ENCODE measurements around the gene NADK2.

The NADK2 gene

DNA sequence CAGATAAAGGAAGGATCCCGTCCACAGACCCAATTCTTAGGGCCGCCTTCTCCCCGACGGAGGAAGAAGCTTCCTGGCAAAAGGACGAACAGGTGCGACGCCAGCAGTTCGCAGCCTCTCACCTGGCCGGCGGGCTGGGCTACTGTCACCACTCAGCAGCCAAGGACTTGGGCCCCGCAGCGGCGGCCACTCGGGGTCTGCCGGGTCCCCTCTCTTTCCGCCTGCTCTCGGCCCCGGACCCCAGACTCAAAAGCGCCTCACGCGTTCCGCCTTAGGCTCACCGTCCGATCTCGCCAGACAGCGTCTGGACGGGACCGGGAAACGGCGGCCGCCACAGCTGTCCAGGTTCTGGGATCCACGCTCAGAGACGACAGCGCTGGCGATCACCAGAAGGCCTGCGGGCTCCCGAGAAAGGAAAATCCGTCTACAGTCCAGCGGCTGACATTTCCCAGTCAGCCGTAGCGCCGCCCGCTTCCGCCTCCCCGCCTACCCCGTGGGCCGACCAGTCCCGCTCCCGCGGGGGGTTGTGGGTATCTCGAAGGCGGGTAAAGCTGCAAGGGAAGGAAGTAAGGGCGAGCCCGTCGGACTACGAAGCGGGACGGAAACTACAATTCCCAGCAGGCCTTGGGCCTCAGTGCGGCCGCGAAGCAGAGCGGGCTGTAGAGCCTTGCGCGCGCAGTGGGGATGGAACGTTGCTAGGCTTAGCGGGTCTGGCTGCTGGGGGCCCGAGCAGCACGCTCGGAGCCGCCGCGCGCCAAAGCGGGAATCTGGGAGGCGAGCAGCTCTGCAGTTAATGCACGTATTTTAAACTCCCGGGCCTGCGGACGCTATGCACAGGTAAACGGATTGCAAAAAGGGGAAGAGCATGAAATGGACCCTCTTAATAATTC is 90.0 kb downstream of the NADK2 start, which contains the start of the genes LMBRD2 and SKP2:
Gene LMBRD2, minus strand, starts transcription at position 454 of the 890 bp plus-strand sequence. CDS start 8,538 bp downstream, outside the sequence.
Gene SKP2, plus strand, starts transcription at position 678 of the 890 bp plus-strand sequence. Its CDS starts 152 bp downstream, at position 830.
- ChIA-PET CTCF (interaction anchor here (1.0 to 1.4 kb wide), 5 partner anchors 12 to 93 kb away, joined by 3 to 5 read pairs (median 3); partner anchors contain the start of gene NADK2), POLR2A (no interaction called here)
- no peaks in the 10 kb centered on the region for H3K9me3 ChIP-seq (ENCODE audit: control extremely low read depth in 1 of 5, control insufficient read depth in 4 of 5, insufficient read depth in 2 of 5, low read depth in 1 of 5, low read length in 4 of 5)
- H3K4me3 ChIP-seq (ENCODE audit: control insufficient read depth in 1 of 7, extremely low read depth in 1 of 7, insufficient read depth in 4 of 7, low read depth in 2 of 7, low read length in 6 of 7): peak within 1 kb of the TSS; percentile 91 to 99 (median 96)
- peak; percentile 97 to 99 (median 99) for DNase-seq
- no peaks in the 10 kb centered on the region for H3K27me3 ChIP-seq (replicated peaks in 2 of 5; ENCODE audit: control insufficient read depth in 4 of 5, insufficient read depth in 5 of 5, low read length in 4 of 5)
- H3K4me1 ChIP-seq (ENCODE audit: control extremely low read depth in 1 of 4, control insufficient read depth in 4 of 4, insufficient read depth in 4 of 4, low read length in 3 of 4): peaks cover 14 to 32% (median 26%) of the 10 kb centered on the region in 4 experiments
- H3K36me3 ChIP-seq (ENCODE audit: control insufficient read depth in 4 of 4, insufficient read depth in 4 of 4, low read length in 3 of 4): peaks cover 7 to 33% (median 13%) of the 10 kb centered on the region in 4 experiments
- WGBS (ENCODE audit: insufficient coverage): 0% methylated on average over 70 of the region's 81 CpGs
- peak within 1 kb of the TSS; percentile 62 to 87 for H3K27ac ChIP-seq (ENCODE audit: insufficient read depth in 1 of 2, low read depth in 1 of 2, low read length in 2 of 2, poor library complexity in 1 of 2, severe bottlenecking in 2 of 2)

DNA sequence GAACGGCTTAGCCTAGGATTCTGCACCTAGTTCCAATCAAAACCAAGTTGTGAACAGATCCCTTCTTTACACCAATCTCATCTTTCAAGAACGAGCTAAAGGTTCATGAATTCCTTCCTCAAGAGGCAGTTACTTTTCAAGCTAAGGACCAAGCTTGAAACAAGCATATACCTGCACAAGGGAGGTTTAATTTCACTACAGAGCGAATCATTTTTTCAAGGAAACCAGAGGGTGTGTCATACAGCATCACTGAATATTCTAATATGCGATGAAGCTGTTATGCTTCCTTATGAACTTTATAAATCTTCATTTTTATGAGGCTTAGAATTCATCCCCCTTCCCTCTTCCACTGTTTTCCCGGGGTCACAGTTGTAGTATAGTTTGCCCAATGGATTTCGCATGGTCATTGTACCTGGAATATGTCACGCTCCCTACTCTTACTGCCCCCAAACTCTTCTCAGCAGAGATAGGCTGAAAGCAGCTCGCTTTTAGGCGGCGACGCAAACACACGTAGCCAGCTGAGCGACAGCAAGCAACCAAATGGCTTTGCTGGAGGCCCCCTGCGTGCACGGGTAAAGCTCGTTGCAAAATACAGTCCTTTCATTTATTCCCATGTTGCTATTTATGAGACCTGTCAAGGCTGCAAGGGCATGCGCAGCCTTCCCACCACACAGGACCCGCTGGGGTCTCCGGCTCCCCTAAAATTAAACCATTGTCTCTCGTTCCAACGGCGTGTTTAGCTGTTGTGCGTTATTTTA is 90.9 kb downstream of the NADK2 start:
- no peaks in the 10 kb centered on the region for H3K9me3 ChIP-seq (ENCODE audit: control extremely low read depth in 1 of 5, control insufficient read depth in 4 of 5, insufficient read depth in 2 of 5, low read depth in 1 of 5, low read length in 4 of 5)
- peak overlapping the region; percentile 91 to 99 (median 96) for H3K4me3 ChIP-seq (ENCODE audit: control insufficient read depth in 1 of 7, extremely low read depth in 1 of 7, insufficient read depth in 4 of 7, low read depth in 2 of 7, low read length in 6 of 7)
- peak overlapping the region; percentile 62 to 87 for H3K27ac ChIP-seq (ENCODE audit: insufficient read depth in 1 of 2, low read depth in 1 of 2, low read length in 2 of 2, poor library complexity in 1 of 2, severe bottlenecking in 2 of 2)
- H3K27me3 ChIP-seq (replicated peaks in 2 of 5; ENCODE audit: control insufficient read depth in 4 of 5, insufficient read depth in 5 of 5, low read length in 4 of 5): no peaks in the 10 kb centered on the region
- POLR2A ChIA-PET: no interaction called here
- WGBS (ENCODE audit: insufficient coverage): 0% methylated on average over 15 of the region's 23 CpGs
- H3K36me3 ChIP-seq (ENCODE audit: control insufficient read depth in 4 of 4, insufficient read depth in 4 of 4, low read length in 3 of 4): peaks cover 7 to 25% (median 8%) of the 10 kb centered on the region in 4 experiments
- peaks cover 14 to 32% (median 26%) of the 10 kb centered on the region in 4 experiments for H3K4me1 ChIP-seq (ENCODE audit: control extremely low read depth in 1 of 4, control insufficient read depth in 4 of 4, insufficient read depth in 4 of 4, low read length in 3 of 4)
- peak; percentile 59 to 86 (median 80) for DNase-seq
- CTCF ChIA-PET: interaction anchor here (1.1 to 1.4 kb wide), 4 partner anchors 32 to 94 kb away, joined by 3 to 5 read pairs (median 4); partner anchors contain the start of gene NADK2

DNA sequence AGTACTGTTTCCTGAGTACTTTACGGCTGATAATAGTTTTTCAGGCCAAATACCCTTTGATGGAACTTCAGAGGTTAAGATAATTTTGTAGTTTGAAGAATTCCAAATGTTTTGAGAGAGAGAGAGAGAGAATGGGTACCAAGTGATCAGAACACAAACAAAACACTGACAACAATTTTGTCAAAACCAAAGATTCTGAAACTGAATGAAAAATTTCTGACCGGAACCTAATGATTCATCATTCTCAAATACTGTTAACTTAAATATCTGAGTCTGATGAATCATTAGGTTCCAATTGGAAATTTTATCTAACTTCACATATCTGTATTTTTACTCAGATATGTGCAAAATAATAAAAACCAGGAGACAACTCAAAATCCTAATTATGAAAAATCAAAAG is 94.0 kb downstream of the NADK2 start:
- CTCF ChIA-PET: no interaction called here
- Histone ChIP-seq H3K27ac (ENCODE audit: insufficient read depth in 1 of 2, low read depth in 1 of 2, low read length in 2 of 2, poor library complexity in 1 of 2, severe bottlenecking in 2 of 2) (no peak overlapping the region), H3K4me1 (ENCODE audit: control extremely low read depth in 1 of 4, control insufficient read depth in 4 of 4, insufficient read depth in 4 of 4, low read length in 3 of 4) (peaks cover 9 to 19% (median 16%) of the 10 kb centered on the region in 4 experiments), H3K27me3 (replicated peaks in 2 of 5; ENCODE audit: control insufficient read depth in 4 of 5, insufficient read depth in 5 of 5, low read length in 4 of 5) (no peaks in the 10 kb centered on the region), H3K36me3 (ENCODE audit: control insufficient read depth in 4 of 4, insufficient read depth in 4 of 4, low read length in 3 of 4) (peaks cover 0 to 4% (median 2%) of the 10 kb centered on the region in 4 experiments), H3K4me3 (ENCODE audit: control insufficient read depth in 1 of 7, extremely low read depth in 1 of 7, insufficient read depth in 4 of 7, low read depth in 2 of 7, low read length in 6 of 7) (no peak overlapping the region), H3K9me3 (ENCODE audit: control extremely low read depth in 1 of 5, control insufficient read depth in 4 of 5, insufficient read depth in 2 of 5, low read depth in 1 of 5, low read length in 4 of 5) (no peaks in the 10 kb centered on the region)
- WGBS (ENCODE audit: insufficient coverage): no CpG with 5 or more reads among the region's 2 CpGs
- DNase-seq: no peak
- POLR2A ChIA-PET: no interaction called here

DNA sequence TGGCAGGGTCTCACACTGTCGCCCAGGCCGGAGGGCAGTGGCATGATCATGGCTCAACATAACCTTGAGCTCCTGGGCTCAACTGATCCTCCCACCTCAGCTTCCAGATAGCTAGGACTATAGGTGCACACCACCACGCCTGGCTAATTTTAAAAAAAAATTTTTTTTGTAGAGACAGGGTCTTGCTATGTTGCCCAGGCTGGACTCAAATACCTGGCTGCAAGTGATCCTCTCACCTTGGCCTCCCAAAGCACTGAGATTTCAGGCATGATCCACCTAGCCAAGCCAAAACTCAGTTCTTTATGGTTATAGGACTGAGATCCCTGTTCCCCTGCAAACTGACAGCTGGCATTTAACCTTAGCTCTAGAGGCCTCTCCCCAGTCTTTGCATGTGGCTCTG is 95.3 kb downstream of the NADK2 start:
- CTCF ChIA-PET: interaction anchor here (1.0 kb wide), 1 partner anchor 55 kb away, joined by 3 read pairs; no protein-coding TSS in a partner anchor
- 100% methylated on average over 2 of the region's 3 CpGs for WGBS (ENCODE audit: insufficient coverage)
- Histone ChIP-seq H3K9me3 (ENCODE audit: control extremely low read depth in 1 of 5, control insufficient read depth in 4 of 5, insufficient read depth in 2 of 5, low read depth in 1 of 5, low read length in 4 of 5) (no peaks in the 10 kb centered on the region), H3K36me3 (ENCODE audit: control insufficient read depth in 4 of 4, insufficient read depth in 4 of 4, low read length in 3 of 4) (peaks cover 0 to 10% (median 3%) of the 10 kb centered on the region in 4 experiments), H3K4me1 (ENCODE audit: control extremely low read depth in 1 of 4, control insufficient read depth in 4 of 4, insufficient read depth in 4 of 4, low read length in 3 of 4) (peaks cover 7 to 14% (median 12%) of the 10 kb centered on the region in 4 experiments), H3K27me3 (replicated peaks in 2 of 5; ENCODE audit: control insufficient read depth in 4 of 5, insufficient read depth in 5 of 5, low read length in 4 of 5) (no peaks in the 10 kb centered on the region), H3K4me3 (ENCODE audit: control insufficient read depth in 1 of 7, extremely low read depth in 1 of 7, insufficient read depth in 4 of 7, low read depth in 2 of 7, low read length in 6 of 7) (no peak overlapping the region), H3K27ac (ENCODE audit: insufficient read depth in 1 of 2, low read depth in 1 of 2, low read length in 2 of 2, poor library complexity in 1 of 2, severe bottlenecking in 2 of 2) (no peak overlapping the region)
- no peak for DNase-seq
- POLR2A ChIA-PET: no interaction called here

DNA sequence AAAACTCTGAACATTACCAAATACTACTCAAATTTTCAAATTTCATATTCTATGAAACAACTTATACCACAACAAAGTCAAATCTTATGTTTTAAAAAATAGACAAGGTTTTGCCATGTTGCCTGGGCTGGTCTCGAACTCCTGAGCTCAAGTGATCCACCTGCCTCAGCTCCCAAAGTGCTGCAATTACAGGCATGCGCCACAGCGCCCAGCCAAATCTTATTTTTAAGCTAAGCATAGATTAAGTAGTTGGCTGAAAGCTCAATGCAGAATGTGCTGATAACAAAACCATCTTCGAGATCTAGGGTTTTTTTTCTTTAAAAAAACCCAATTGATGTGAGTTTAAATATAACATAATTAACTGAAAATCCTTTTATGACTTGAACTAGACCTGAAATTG is 96.4 kb downstream of the NADK2 start:
- no peak overlapping the region for H3K27ac ChIP-seq (ENCODE audit: insufficient read depth in 1 of 2, low read depth in 1 of 2, low read length in 2 of 2, poor library complexity in 1 of 2, severe bottlenecking in 2 of 2)
- DNase-seq: peak in 1 of 3 donors; percentile 14
- WGBS (ENCODE audit: insufficient coverage): 100% methylated on average over 1 of the region's 4 CpGs
- POLR2A ChIA-PET: no interaction called here
- CTCF ChIA-PET: no interaction called here
- H3K9me3 ChIP-seq (ENCODE audit: control extremely low read depth in 1 of 5, control insufficient read depth in 4 of 5, insufficient read depth in 2 of 5, low read depth in 1 of 5, low read length in 4 of 5): peaks cover 0 to 2% (median under 1%) of the 10 kb centered on the region in 5 experiments
- no peaks in the 10 kb centered on the region for H3K27me3 ChIP-seq (replicated peaks in 2 of 5; ENCODE audit: control insufficient read depth in 4 of 5, insufficient read depth in 5 of 5, low read length in 4 of 5)
- peaks cover 6 to 19% (median 10%) of the 10 kb centered on the region in 4 experiments for H3K36me3 ChIP-seq (ENCODE audit: control insufficient read depth in 4 of 4, insufficient read depth in 4 of 4, low read length in 3 of 4)
- no peak overlapping the region for H3K4me3 ChIP-seq (ENCODE audit: control insufficient read depth in 1 of 7, extremely low read depth in 1 of 7, insufficient read depth in 4 of 7, low read depth in 2 of 7, low read length in 6 of 7)
- H3K4me1 ChIP-seq (ENCODE audit: control extremely low read depth in 1 of 4, control insufficient read depth in 4 of 4, insufficient read depth in 4 of 4, low read length in 3 of 4): peaks cover 0 to 5% (median 5%) of the 10 kb centered on the region in 4 experiments

All from common myeloid progenitor, CD34-positive (primary cell).